Nephron (organoid): Measurements from ENCODE around the gene PTGES2.

Experiments used
- H3K27ac Mint-ChIP-seq, 3 experiments: 2 replicates each; pipeline ENCODE4 v1.8.0; 2020; ENCODE audit warnings: mixed read lengths in 3 of 3, mild to moderate bottlenecking in 2 of 3, moderate library complexity in 1 of 3
- H3K27me3 Mint-ChIP-seq: 2 replicates; pipeline ENCODE4 v1.8.0; 2021; ENCODE audit warnings: low read depth, mild to moderate bottlenecking, moderate library complexity, mixed read lengths
- H3K36me3 Mint-ChIP-seq: 2 replicates; pipeline ENCODE4 v1.8.0; 2020; ENCODE audit warnings: low read depth, mixed read lengths
- H3K4me1 Mint-ChIP-seq: 2 replicates; pipeline ENCODE4 v1.8.0; 2020; ENCODE audit warnings: mixed read lengths
- H3K4me3 Mint-ChIP-seq, 3 experiments: 2 replicates each; pipeline ENCODE4 v1.8.0; 2020; ENCODE audit warnings: mild to moderate bottlenecking in 3 of 3, mixed read lengths in 3 of 3, moderate library complexity in 2 of 3
- H3K9me3 Mint-ChIP-seq: 2 replicates; pipeline ENCODE4 v1.8.0; 2020; ENCODE audit warnings: mixed read lengths
- TF ChIP-seq, protein P1 (sequence below), 3 experiments: fragments of 200-600 bp; sonication (generic); IDR thresholded peaks; one replicate each; pipeline ENCODE4 v1.5.0; 2021; ENCODE audit warnings: antibody characterized with exemption in 3 of 3; ENCODE audit not compliant: unreplicated experiment in 3 of 3

PTGES2 gene

DNA sequence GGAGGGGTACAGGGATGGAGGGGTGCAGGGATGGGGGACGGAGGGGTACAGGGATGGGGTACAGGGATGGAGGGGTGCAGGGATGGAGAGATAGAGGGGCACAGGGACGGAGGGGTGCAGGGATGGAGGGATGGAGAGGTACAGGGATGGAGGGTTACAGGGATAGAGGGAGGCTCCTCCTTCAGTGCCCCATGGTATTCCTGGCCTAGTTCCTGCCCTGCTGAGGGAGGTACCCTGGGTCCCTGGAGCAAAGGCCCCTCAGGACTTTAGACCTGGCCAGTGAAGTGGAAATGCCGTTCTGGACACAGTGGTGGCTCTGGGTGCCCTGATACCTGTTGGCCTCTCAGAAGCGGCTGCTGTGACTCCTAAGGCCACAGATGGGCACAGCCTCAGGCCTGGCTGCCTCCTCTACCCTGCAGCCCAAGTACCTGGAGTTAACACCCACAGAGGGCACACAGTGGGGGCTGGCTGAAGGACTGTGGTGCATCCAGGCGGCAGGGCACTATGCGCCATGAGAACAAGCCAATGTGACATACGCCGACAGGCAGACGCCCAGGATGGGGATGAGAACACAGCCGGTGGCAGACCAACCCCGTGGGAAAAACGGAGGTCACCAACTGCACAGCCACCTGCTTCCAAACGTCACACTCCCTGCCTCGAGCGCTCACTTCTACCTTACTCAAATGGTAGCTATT, 8.4 kb downstream of the PTGES2 start:
- Mint-ChIP-seq H3K4me1 (peaks cover 6% of the 10 kb centered on the region), H3K36me3 (peaks cover 11% of the 10 kb centered on the region), H3K9me3 (no peaks in the 10 kb centered on the region), H3K4me3 (no peak overlapping the region), H3K27me3 (peaks cover 4% of the 10 kb centered on the region), H3K27ac (no peak overlapping the region)
- TF ChIP-seq, protein P1, sequence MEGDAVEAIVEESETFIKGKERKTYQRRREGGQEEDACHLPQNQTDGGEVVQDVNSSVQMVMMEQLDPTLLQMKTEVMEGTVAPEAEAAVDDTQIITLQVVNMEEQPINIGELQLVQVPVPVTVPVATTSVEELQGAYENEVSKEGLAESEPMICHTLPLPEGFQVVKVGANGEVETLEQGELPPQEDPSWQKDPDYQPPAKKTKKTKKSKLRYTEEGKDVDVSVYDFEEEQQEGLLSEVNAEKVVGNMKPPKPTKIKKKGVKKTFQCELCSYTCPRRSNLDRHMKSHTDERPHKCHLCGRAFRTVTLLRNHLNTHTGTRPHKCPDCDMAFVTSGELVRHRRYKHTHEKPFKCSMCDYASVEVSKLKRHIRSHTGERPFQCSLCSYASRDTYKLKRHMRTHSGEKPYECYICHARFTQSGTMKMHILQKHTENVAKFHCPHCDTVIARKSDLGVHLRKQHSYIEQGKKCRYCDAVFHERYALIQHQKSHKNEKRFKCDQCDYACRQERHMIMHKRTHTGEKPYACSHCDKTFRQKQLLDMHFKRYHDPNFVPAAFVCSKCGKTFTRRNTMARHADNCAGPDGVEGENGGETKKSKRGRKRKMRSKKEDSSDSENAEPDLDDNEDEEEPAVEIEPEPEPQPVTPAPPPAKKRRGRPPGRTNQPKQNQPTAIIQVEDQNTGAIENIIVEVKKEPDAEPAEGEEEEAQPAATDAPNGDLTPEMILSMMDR (IDR thresholded peaks at IDR 0.05; ENCODE audit: unreplicated experiment in 3 of 3) = no peak

DNA sequence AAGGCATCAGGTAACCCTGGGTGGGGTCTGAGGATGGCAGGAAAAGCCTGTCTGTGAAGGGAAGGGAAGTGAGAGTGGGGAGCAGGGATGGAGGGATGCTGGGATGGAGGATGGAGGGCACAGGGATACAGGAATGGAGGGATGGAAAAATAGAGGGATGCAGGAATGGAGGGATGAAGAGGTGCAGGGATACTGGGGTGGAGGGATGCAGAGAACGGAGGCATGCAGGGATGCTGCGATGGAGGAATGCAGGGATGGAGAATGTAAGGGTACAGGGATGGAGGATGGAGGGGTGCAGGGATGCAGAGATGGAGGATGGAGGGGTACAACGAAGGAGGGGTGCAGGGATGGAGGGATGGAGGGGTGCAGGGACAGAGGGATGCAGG, 9.1 kb downstream of the PTGES2 start:
- H3K4me3 Mint-ChIP-seq = peak overlapping the region in 1 of 3 experiments; percentile 46
- H3K27ac Mint-ChIP-seq = no peak overlapping the region
- H3K36me3 Mint-ChIP-seq = peaks cover 9% of the 10 kb centered on the region
- TF ChIP-seq, protein P1 (IDR thresholded peaks at IDR 0.05; ENCODE audit: unreplicated experiment in 3 of 3) = no peak
- peaks cover 6% of the 10 kb centered on the region for H3K4me1 Mint-ChIP-seq
- no peaks in the 10 kb centered on the region for H3K9me3 Mint-ChIP-seq
- peaks cover 4% of the 10 kb centered on the region for H3K27me3 Mint-ChIP-seq

DNA sequence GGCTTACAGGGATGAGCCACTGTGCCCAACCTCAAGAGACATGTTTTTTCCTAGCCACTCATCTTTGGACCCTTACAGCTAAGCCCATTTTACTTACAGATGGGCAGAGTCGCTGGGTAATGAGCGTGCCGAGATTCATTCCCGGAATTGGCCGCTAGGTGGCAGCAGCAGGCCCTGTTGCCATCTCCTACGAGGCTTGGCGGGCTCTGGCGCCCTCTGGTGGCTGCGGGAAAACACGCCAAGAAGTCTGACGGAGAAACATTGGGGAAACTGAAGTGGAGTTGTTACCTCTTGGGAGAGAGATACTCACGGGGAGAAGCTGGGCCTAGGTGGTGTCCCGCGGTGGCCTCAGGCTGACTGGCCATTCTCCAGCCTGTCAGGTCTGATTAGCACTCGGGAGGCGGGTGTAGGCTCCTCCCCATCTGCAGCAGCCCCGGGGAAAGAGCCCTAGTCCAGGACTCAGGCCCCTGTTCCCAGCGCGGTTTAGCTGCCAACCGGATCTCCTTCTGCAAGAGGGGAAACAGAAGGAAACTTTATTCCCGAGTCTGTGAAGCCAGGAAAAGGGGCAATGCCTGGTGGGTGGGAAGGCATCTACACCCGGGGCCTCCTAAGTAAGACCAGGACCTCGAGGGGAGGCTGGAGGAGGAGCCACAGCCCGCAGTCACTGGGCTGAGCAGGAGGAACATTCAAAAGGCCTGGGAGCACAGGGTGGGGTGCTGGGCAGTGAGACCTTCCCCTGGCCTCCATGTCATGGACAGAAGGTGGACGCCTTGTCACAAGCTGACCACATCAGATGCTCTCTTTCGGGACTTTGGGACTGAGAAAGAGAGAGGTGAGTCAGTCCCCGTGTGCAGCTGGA, 9.7 kb downstream of the PTGES2 start:
- TF ChIP-seq, protein P1 (IDR thresholded peaks at IDR 0.05; ENCODE audit: unreplicated experiment in 3 of 3) = peak; percentile 100
- peak overlapping the region; percentile 33 to 69 (median 68) for H3K27ac Mint-ChIP-seq
- peaks cover 6% of the 10 kb centered on the region for H3K4me1 Mint-ChIP-seq
- H3K4me3 Mint-ChIP-seq = peak overlapping the region; percentile 46 to 75 (median 71)
- H3K36me3 Mint-ChIP-seq = peaks cover 13% of the 10 kb centered on the region
- peaks cover 4% of the 10 kb centered on the region for H3K27me3 Mint-ChIP-seq
- no peaks in the 10 kb centered on the region for H3K9me3 Mint-ChIP-seq

DNA sequence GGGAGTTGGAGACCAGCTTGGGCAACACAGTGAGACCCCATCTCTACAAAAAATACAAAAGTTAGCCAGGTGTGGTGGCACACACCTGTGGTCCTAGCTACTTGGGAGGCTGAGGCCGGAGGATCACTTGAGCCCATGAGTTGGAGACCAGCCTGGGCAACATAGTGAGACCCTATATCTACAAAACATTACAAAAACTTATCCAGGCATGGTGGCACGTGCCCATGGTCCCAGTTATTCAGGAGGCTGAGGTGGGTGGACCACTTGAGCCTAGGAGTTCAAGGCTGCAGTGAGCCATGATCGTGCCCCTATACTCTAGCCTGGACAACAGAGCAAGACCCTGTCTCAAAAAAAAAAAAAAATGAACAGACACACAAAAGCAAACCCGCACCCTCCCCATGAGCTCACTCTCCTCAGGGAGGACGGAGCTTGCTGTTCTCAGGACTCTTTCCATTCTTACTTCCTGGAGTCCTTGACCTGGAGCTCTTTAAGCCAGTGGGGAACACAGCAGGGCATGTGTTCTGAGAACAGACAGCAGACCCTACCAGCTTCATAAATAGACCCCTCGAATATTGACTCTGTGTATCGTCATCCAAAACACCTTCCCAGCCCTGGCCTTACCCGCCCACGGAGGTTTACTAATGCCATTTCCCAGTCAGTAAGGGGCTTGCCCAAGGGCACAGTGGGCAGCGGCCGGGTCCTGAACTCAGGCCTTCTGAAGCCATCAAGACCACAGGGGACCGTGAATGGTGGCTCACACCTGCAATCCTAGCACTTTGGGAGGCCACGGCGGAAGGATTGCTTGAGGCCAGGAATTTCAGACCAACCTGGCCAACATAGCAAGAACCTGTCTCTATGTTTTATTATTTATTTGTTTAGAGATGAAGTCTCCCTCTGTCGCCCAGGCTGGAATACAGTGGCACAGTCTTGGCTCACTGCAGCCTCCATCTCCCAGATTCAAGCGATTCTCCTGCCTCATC, 11.1 kb downstream of the PTGES2 start:
- Mint-ChIP-seq H3K4me1 (peaks cover 6% of the 10 kb centered on the region), H3K27me3 (peaks cover 4% of the 10 kb centered on the region), H3K9me3 (no peaks in the 10 kb centered on the region)

More for the DNA sequence above, 11.1 kb downstream of the PTGES2 start:
- no peak overlapping the region for H3K27ac Mint-ChIP-seq
- no peak overlapping the region for H3K4me3 Mint-ChIP-seq
- TF ChIP-seq, protein P1 (IDR thresholded peaks at IDR 0.05; ENCODE audit: unreplicated experiment in 3 of 3) = no peak
- H3K36me3 Mint-ChIP-seq = peaks cover 17% of the 10 kb centered on the region
